Activated CD8-positive, alpha-beta memory T cell treated with anti-CD3 and anti-CD28 coated beads, Interleukin-2, amount 10 ng/mL, durations not matched to agents 7 days and 5 days (primary cell): ENCODE data around the gene IL18RAP. TPM values are rescaled to one million over a fixed set of nuclear protein-coding genes. Genes with fewer than 3 reads are reported as not detected.

Experiments used
- ATAC-seq: fragments of 150-1000 bp; cut with Tn5 transposase; one replicate; pipeline ENCODE4 v1.10.0; 2021; ENCODE audit warnings: moderate library complexity
- CTCF ChIA-PET: fragments of 350-600 bp; sonication (Branson Sonifier 250); formaldehyde crosslinking; loops from one replicate; lab custom pipeline; 2021; ENCODE audit warnings: antibody characterized with exemption; lab: Charles Lee
- DNase-seq: peaks from one replicate; pipeline ENCODE4 v3.0.0-alpha.2; 2020
- H3K27ac Mint-ChIP-seq: one replicate; pipeline ENCODE4 v1.8.0; 2021; ENCODE audit warnings: mild to moderate bottlenecking, mixed read lengths
- H3K27me3 Mint-ChIP-seq: one replicate; pipeline ENCODE4 v1.8.0; 2021; ENCODE audit warnings: mixed read lengths
- H3K36me3 Mint-ChIP-seq: one replicate; pipeline ENCODE4 v1.8.0; 2021; ENCODE audit warnings: mild to moderate bottlenecking, mixed read lengths
- H3K4me1 Mint-ChIP-seq: one replicate; pipeline ENCODE4 v1.8.0; 2021; ENCODE audit warnings: mixed read lengths
- H3K4me3 Mint-ChIP-seq: one replicate; pipeline ENCODE4 v1.8.0; 2021; ENCODE audit warnings: mild to moderate bottlenecking, moderate library complexity, mixed read lengths
- H3K9me3 Mint-ChIP-seq: one replicate; pipeline ENCODE4 v1.8.0; 2022; ENCODE audit warnings: low read depth, mixed read lengths
- total RNA-seq, 2 experiments: library from RNA; stranded (reverse); gene quantifications; one replicate each; pipeline ENCODE4 v1.2.3, GENCODE V29; 2021

The IL18RAP gene
- total RNA-seq, 2 experiments from 2014 or later: 12.3 to 14.9 TPM

- CTCF ChIA-PET: interaction anchor here (1.1 to 1.3 kb wide), 2 partner anchors 9 to 176 kb away, joined by 3 read pairs; no protein-coding TSS in a partner anchor
- Mint-ChIP-seq H3K27ac (no peak overlapping the region), H3K36me3 (peaks cover 69% of the 10 kb centered on the region), H3K4me3 (no peak overlapping the region), H3K4me1 (peaks cover 58% of the 10 kb centered on the region), H3K9me3 (peaks cover 14% of the 10 kb centered on the region), H3K27me3 (no peaks in the 10 kb centered on the region)
- ATAC-seq: no peak
- DNase-seq: no peak
These were observed 4.3 kb downstream of the IL18RAP start for GRCh38 chr2:102427249-102427648.

GRCh38 chr2:102428573-102428972 lies 5.6 kb downstream of the IL18RAP start:
- DNase-seq (no peak), ATAC-seq (no peak)
- peaks cover 68% of the 10 kb centered on the region for H3K36me3 Mint-ChIP-seq
- no peak overlapping the region for H3K4me3 Mint-ChIP-seq
- H3K4me1 Mint-ChIP-seq: peaks cover 47% of the 10 kb centered on the region
- H3K27ac Mint-ChIP-seq: peak overlapping the region; percentile 3
- H3K27me3 Mint-ChIP-seq: no peaks in the 10 kb centered on the region
- peaks cover 17% of the 10 kb centered on the region for H3K9me3 Mint-ChIP-seq
- CTCF ChIA-PET: interaction anchor here (1.1 to 3.1 kb wide), 2 partner anchors 11 to 73 kb away, joined by 3 to 13 read pairs; no protein-coding TSS in a partner anchor

- CTCF ChIA-PET: interaction anchor here (1.1 to 4.1 kb wide), 4 partner anchors 11 to 191 kb away, joined by 3 to 14 read pairs (median 4); no protein-coding TSS in a partner anchor
These were observed 9.4 kb downstream of the IL18RAP start for GRCh38 chr2:102432386-102432785.

GRCh38 chr2:102433973-102434654 lies 11.2 kb downstream of the IL18RAP start:
- Mint-ChIP-seq H3K9me3 (peaks cover 11% of the 10 kb centered on the region), H3K27me3 (no peaks in the 10 kb centered on the region), H3K4me3 (no peak overlapping the region), H3K36me3 (peaks cover 53% of the 10 kb centered on the region), H3K4me1 (peaks cover 42% of the 10 kb centered on the region), H3K27ac (no peak overlapping the region)
- CTCF ChIA-PET: interaction anchor here (0.8 to 3.0 kb wide), 2 partner anchors 9 to 15 kb away, joined by 5 to 9 read pairs; no protein-coding TSS in a partner anchor
- DNase-seq (no peak), ATAC-seq (no peak)

More at GRCh38 chr2:102432386-102432785, 9.4 kb downstream of the IL18RAP start:
- Mint-ChIP-seq H3K4me3 (no peak overlapping the region), H3K27me3 (no peaks in the 10 kb centered on the region), H3K27ac (no peak overlapping the region), H3K9me3 (peaks cover 14% of the 10 kb centered on the region), H3K36me3 (peaks cover 65% of the 10 kb centered on the region), H3K4me1 (peaks cover 44% of the 10 kb centered on the region)
- ATAC-seq: no peak
- no peak for DNase-seq

GRCh38 chr2:102434655-102435381 lies 11.9 kb downstream of the IL18RAP start:
- DNase-seq: no peak
- CTCF ChIA-PET: interaction anchor here (0.7 to 3.0 kb wide), 4 partner anchors 9 to 201 kb away, joined by 4 to 9 read pairs (median 4); no protein-coding TSS in a partner anchor
- Mint-ChIP-seq H3K4me3 (no peak overlapping the region), H3K27ac (no peak overlapping the region), H3K36me3 (peaks cover 46% of the 10 kb centered on the region), H3K4me1 (peaks cover 37% of the 10 kb centered on the region), H3K27me3 (no peaks in the 10 kb centered on the region), H3K9me3 (peaks cover 10% of the 10 kb centered on the region)
- peak; percentile 42 for ATAC-seq

GRCh38 chr2:102435741-102436140 lies 12.8 kb downstream of the IL18RAP start:
- peaks cover 38% of the 10 kb centered on the region for H3K36me3 Mint-ChIP-seq
- ATAC-seq: no peak
- CTCF ChIA-PET: interaction anchor here (0.7 to 3.0 kb wide), 4 partner anchors 13 to 202 kb away, joined by 4 to 9 read pairs (median 6); partner anchors contain the start of gene IL18R1
- no peaks in the 10 kb centered on the region for H3K27me3 Mint-ChIP-seq
- DNase-seq: no peak
- peaks cover 32% of the 10 kb centered on the region for H3K4me1 Mint-ChIP-seq
- H3K9me3 Mint-ChIP-seq: peaks cover 7% of the 10 kb centered on the region
- H3K4me3 Mint-ChIP-seq: no peak overlapping the region
- no peak overlapping the region for H3K27ac Mint-ChIP-seq

- DNase-seq: no peak
- peaks cover 34% of the 10 kb centered on the region for H3K36me3 Mint-ChIP-seq
- H3K9me3 Mint-ChIP-seq: peaks cover 5% of the 10 kb centered on the region
- no peak overlapping the region for H3K4me3 Mint-ChIP-seq
- CTCF ChIA-PET: interaction anchor here (1.4 to 3.0 kb wide), 3 partner anchors 13 to 185 kb away, joined by 3 to 9 read pairs (median 9); partner anchors contain the start of gene IL18R1
- H3K4me1 Mint-ChIP-seq: peaks cover 28% of the 10 kb centered on the region
- H3K27me3 Mint-ChIP-seq: no peaks in the 10 kb centered on the region
- no peak for ATAC-seq
- H3K27ac Mint-ChIP-seq: no peak overlapping the region
These were observed 13.4 kb downstream of the IL18RAP start for GRCh38 chr2:102436323-102436722.

- H3K27ac Mint-ChIP-seq: no peak overlapping the region
- peaks cover 3% of the 10 kb centered on the region for H3K9me3 Mint-ChIP-seq
- DNase-seq: no peak
- peaks cover 24% of the 10 kb centered on the region for H3K4me1 Mint-ChIP-seq
- no peak overlapping the region for H3K4me3 Mint-ChIP-seq
- no peak for ATAC-seq
- no peaks in the 10 kb centered on the region for H3K27me3 Mint-ChIP-seq
- peaks cover 29% of the 10 kb centered on the region for H3K36me3 Mint-ChIP-seq
- CTCF ChIA-PET: interaction anchor here (1.4 to 3.5 kb wide), 4 partner anchors 12 to 197 kb away, joined by 3 to 11 read pairs (median 9); partner anchors contain the start of gene IL18R1
These were observed 14.2 kb downstream of the IL18RAP start for GRCh38 chr2:102437122-102437521.

- CTCF ChIA-PET: interaction anchor here (1.0 to 3.5 kb wide), 2 partner anchors 82 to 198 kb away, joined by 5 to 11 read pairs; no protein-coding TSS in a partner anchor
- Mint-ChIP-seq H3K4me3 (no peak overlapping the region), H3K27me3 (no peaks in the 10 kb centered on the region), H3K36me3 (peaks cover 21% of the 10 kb centered on the region), H3K27ac (no peak overlapping the region), H3K4me1 (peaks cover 31% of the 10 kb centered on the region), H3K9me3 (no peaks in the 10 kb centered on the region)
- ATAC-seq: no peak
- DNase-seq: no peak
These were observed 15.2 kb downstream of the IL18RAP start for GRCh38 chr2:102438111-102438510.

- peaks cover 34% of the 10 kb centered on the region for H3K4me1 Mint-ChIP-seq
- CTCF ChIA-PET: interaction anchor here (1.0 to 3.5 kb wide), 2 partner anchors 82 to 198 kb away, joined by 5 to 11 read pairs; no protein-coding TSS in a partner anchor
- no peak overlapping the region for H3K4me3 Mint-ChIP-seq
- no peaks in the 10 kb centered on the region for H3K27me3 Mint-ChIP-seq
- DNase-seq (no peak), ATAC-seq (no peak)
- no peaks in the 10 kb centered on the region for H3K9me3 Mint-ChIP-seq
- no peak overlapping the region for H3K27ac Mint-ChIP-seq
- H3K36me3 Mint-ChIP-seq: peaks cover 20% of the 10 kb centered on the region
These were observed 15.6 kb downstream of the IL18RAP start for GRCh38 chr2:102438578-102438977.

GRCh38 chr2:102439065-102439695 lies 16.2 kb downstream of the IL18RAP start:
- ATAC-seq: no peak

GRCh38 chr2:102442967-102443828 lies 20.2 kb downstream of the IL18RAP start:
- DNase-seq (peak; percentile 70), ATAC-seq (peak; percentile 82)
- no peaks in the 10 kb centered on the region for H3K36me3 Mint-ChIP-seq
- H3K27me3 Mint-ChIP-seq: peaks cover 3% of the 10 kb centered on the region
- H3K4me3 Mint-ChIP-seq: peak overlapping the region; percentile 7
- no peaks in the 10 kb centered on the region for H3K9me3 Mint-ChIP-seq
- H3K27ac Mint-ChIP-seq: peak overlapping the region; percentile 68
- CTCF ChIA-PET: interaction anchor here (0.7 to 3.1 kb wide), 37 partner anchors 8 to 618 kb away, joined by 3 to 35 read pairs (median 5); partner anchors contain the start of genes IL18R1 and IL18RAP
- peaks cover 10% of the 10 kb centered on the region for H3K4me1 Mint-ChIP-seq

More at GRCh38 chr2:102439065-102439695, 16.2 kb downstream of the IL18RAP start:
- CTCF ChIA-PET: interaction anchor here (3.5 kb wide), 1 partner anchor 199 kb away, joined by 11 read pairs; no protein-coding TSS in a partner anchor
- peaks cover 34% of the 10 kb centered on the region for H3K4me1 Mint-ChIP-seq
- no peak for DNase-seq
- H3K36me3 Mint-ChIP-seq: peaks cover 15% of the 10 kb centered on the region
- no peaks in the 10 kb centered on the region for H3K27me3 Mint-ChIP-seq
- no peak overlapping the region for H3K27ac Mint-ChIP-seq
- H3K4me3 Mint-ChIP-seq: no peak overlapping the region
- H3K9me3 Mint-ChIP-seq: no peaks in the 10 kb centered on the region
